ENCODE measurements around the gene ERC1.

DNA sequence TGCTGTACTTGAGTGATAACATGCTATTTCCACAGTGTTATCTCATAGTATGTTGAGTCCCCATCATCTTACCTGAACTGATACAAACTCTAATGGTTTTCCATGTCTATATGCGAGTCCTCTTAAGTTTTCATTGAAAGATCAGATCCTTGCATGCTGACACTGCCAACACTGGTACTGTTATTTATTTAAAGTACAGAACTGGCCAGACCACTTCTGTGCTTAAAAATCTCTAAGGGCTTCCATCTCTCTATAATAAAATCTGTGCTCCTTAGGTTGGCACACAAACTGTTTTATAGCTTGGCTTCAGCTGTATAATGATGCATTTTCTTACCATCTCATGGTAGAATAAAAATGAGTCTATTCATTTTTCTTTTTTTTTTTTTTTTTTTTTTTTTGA lies 188.1 kb downstream of the ERC1 start:
- TF ChIP-seq, protein P1, sequence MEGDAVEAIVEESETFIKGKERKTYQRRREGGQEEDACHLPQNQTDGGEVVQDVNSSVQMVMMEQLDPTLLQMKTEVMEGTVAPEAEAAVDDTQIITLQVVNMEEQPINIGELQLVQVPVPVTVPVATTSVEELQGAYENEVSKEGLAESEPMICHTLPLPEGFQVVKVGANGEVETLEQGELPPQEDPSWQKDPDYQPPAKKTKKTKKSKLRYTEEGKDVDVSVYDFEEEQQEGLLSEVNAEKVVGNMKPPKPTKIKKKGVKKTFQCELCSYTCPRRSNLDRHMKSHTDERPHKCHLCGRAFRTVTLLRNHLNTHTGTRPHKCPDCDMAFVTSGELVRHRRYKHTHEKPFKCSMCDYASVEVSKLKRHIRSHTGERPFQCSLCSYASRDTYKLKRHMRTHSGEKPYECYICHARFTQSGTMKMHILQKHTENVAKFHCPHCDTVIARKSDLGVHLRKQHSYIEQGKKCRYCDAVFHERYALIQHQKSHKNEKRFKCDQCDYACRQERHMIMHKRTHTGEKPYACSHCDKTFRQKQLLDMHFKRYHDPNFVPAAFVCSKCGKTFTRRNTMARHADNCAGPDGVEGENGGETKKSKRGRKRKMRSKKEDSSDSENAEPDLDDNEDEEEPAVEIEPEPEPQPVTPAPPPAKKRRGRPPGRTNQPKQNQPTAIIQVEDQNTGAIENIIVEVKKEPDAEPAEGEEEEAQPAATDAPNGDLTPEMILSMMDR (IDR thresholded peaks at IDR 0.05) = no peak
- TF ChIP-seq CEBPB (IDR thresholded peaks at IDR 0.05) (no peak), POLR2AphosphoS2 (conservative IDR thresholded peaks at IDR 0.05; ENCODE audit: low read length) (no peak)
